Kidney epithelial cell (primary cell): ENCODE measurements around the gene CBX5. TPM values are rescaled to one million over a fixed set of nuclear protein-coding genes. Genes with fewer than 3 reads are reported as not detected.
A peak's percentile ranks its signal among the peaks of the same experiment; 100 is the strongest.
"Not testable (repeated sequence)": the region's sequence is repeated elsewhere in the genome, so short reads cannot be mapped to it uniquely, and the experiment has no call there.

Source experiments
- DNase-seq: peaks from one replicate; pipeline ENCODE4 v3.0.0-alpha.2; 2010; ENCODE audit warnings: low read depth
- H3K27me3 ChIP-seq: 2 replicates; pipeline ENCODE4 v1.6.0; 2011; ENCODE audit warnings: low read length; ENCODE audit not compliant: control insufficient read depth, insufficient read depth
- H3K36me3 ChIP-seq: 2 replicates; pipeline ENCODE4 v1.5.1; 2011; ENCODE audit warnings: low read length; ENCODE audit not compliant: control insufficient read depth, insufficient read depth
- H3K4me3 ChIP-seq: 2 replicates; pipeline ENCODE4 v1.5.1; 2011; ENCODE audit warnings: low read depth, mild to moderate bottlenecking, control low read depth, low read length
- CTCF ChIP-seq: IDR thresholded peaks from 2 replicates; pipeline ENCODE4 v1.5.1; 2011; ENCODE audit warnings: mild to moderate bottlenecking, moderate library complexity, low read length, control low read depth, inconsistent platforms; ENCODE audit not compliant: insufficient read depth, poor library complexity, severe bottlenecking
- total RNA-seq: library from RNA; depleted of rRNA; stranded (reverse); fragments of >200 nt; gene quantifications from 2 replicates; pipeline ENCODE4 v1.2.3, GENCODE V29; 2015

Gene CBX5
- total RNA-seq, 1 donor from 2014 or later: 63.8 TPM

DNA sequence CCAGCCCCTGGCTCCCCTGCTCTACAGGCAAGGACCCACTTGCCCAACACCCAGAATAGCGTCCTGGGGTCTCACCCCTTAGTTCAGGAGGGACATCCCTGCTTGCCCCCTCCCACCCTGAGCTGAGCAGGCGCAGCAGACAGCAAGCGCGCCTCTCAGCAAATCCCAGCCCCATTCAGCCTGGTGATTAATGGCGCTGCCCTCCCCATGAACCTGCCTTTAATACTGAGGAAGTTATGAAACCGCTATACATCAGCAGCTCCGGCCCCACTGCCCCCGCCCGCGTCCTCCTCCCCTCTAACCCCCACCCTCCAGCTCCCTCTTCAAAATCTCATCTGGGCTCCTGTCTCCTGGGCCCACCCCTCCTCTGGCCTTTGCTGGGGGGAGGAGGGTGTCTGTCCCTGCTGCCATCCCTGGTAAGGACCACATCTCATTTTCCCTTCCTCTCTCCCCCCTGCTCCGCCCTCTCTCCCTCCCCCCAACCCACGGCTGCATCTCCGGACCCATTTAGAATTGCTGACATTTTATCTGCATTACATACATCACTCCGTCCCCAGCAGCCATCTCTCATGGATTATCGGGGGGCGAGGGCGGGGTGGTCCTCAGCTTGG, 84.1 kb downstream of the CBX5 start:
- no peak overlapping the region for H3K4me3 ChIP-seq
- no peak for TF ChIP-seq CTCF
- no peaks in the 10 kb centered on the region for H3K36me3 ChIP-seq
- no peak for DNase-seq
- H3K27me3 ChIP-seq: peaks cover 14% of the 10 kb centered on the region

- no peak for DNase-seq
- peaks cover 14% of the 10 kb centered on the region for H3K27me3 ChIP-seq
- H3K4me3 ChIP-seq: no peak overlapping the region
- H3K36me3 ChIP-seq: no peaks in the 10 kb centered on the region
- no peak for TF ChIP-seq CTCF
These were observed 84.7 kb downstream of the CBX5 start for GRCh38 chr12:54195080-54195736.

DNA sequence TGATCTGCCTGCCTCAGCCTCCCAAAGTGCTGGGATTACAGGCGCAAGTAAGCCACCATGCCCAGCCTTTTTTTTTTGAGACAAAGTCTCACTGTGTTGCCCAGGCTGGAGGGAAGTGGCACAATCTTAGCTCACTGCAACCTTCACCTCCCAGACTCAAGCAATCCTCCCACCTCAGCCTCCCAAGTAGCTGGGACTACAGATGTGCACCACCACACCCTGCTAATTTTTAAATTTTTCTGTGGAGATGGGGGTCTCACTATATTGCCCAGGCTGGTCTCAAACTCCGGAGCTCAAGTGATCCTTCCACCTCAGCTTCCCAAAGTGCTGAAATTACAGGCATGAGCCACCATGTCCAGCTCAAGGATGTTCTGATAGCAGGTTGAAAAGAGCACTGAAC, 85.3 kb downstream of the CBX5 start:
- not testable (repeated sequence) for H3K4me3 ChIP-seq, H3K36me3 ChIP-seq, DNase-seq
- H3K27me3 ChIP-seq: peaks cover 14% of the 10 kb centered on the region

- TF ChIP-seq CTCF: no peak
- Histone ChIP-seq H3K27me3 (peaks cover 14% of the 10 kb centered on the region), H3K4me3 (no peak overlapping the region), H3K36me3 (no peaks in the 10 kb centered on the region)
- no peak for DNase-seq
These were observed 86.5 kb downstream of the CBX5 start for GRCh38 chr12:54193434-54193833.

- DNase-seq: peak; percentile 45
- peaks cover 14% of the 10 kb centered on the region for H3K27me3 ChIP-seq
- peak; percentile 95 for TF ChIP-seq CTCF
- H3K36me3 ChIP-seq: no peaks in the 10 kb centered on the region
- H3K4me3 ChIP-seq: no peak overlapping the region
These were observed 88.3 kb downstream of the CBX5 start for GRCh38 chr12:54191550-54192022.

DNA sequence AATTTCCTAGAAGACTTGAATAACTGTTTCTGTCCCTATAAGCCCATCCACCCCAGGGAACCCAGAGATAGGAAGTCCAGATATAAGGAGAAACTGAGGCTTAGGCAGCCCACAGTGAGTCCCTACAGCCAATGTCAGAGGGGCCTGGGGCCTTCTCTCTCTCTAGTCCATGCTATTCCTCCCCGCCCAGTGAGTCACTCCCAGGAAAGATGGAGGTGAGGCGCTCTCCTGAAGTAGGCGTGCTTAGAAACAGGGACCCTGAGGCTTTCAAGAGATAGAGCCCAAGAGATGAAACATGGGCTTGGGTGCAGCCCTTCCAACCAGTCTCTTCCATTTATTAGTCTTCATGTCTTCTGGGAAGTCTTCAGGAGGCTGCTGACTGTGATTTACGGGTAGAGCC, 88.8 kb downstream of the CBX5 start:
- TF ChIP-seq CTCF: no peak
- no peak for DNase-seq
- Histone ChIP-seq H3K36me3 (no peaks in the 10 kb centered on the region), H3K4me3 (no peak overlapping the region), H3K27me3 (peaks cover 14% of the 10 kb centered on the region)
